GM12878 (cell line): Measurements from ENCODE around the gene DNAJC5. TPM values are rescaled to one million over a fixed set of nuclear protein-coding genes. Genes with fewer than 3 reads are reported as not detected.
A peak's percentile ranks its signal among the peaks of the same experiment; 100 is the strongest.

Experiments used
- ATAC-seq: fragments of 200-7000 bp; cut with Tn5 transposase; 3 replicates; pipeline ENCODE4 v1.9.1; 2020; ENCODE audit warnings: mild to moderate bottlenecking, moderate library complexity
- BruUV-seq: library from RNA; stranded (reverse); fragments of 400-500 nt; replicated peaks from 2 replicates; lab custom pipeline; 2021; lab: Mats Ljungman, UMichigan
- CTCF ChIA-PET: fragments of 300-600 bp; sonication (Branson Sonifier 250); formaldehyde crosslinking; extraction: SDS; loops from one replicate; lab custom pipeline; 2021; ENCODE audit warnings: inconsistent platforms; lab: Yijun Ruan, JAX
- POLR2A ChIA-PET: fragments of 350-600 bp; formaldehyde crosslinking; extraction: SDS; loops from one replicate; lab custom pipeline; 2021; ENCODE audit warnings: inconsistent platforms; lab: Charles Lee
- RAD21 ChIA-PET: fragments of 300-600 bp; sonication (Branson Sonifier 250); formaldehyde crosslinking; loops from one replicate; lab custom pipeline; 2023; ENCODE audit warnings: antibody characterized with exemption; ENCODE audit not compliant: unreplicated experiment; lab: Charles Lee
- SMC1A ChIA-PET: fragments of 300-600 bp; sonication (Branson Sonifier 250); formaldehyde crosslinking; loops from one replicate; lab custom pipeline; 2023; ENCODE audit not compliant: unreplicated experiment, uncharacterized antibody; lab: Charles Lee
- DNase-seq: peaks from one replicate; pipeline ENCODE4 v3.0.0-alpha.2; 2011; ENCODE audit warnings: low read depth, low spot score
- FAIRE-seq: peaks from 3 replicates; lab custom pipeline; 2011; peaks lifted over from hg19 to GRCh38; lab: Jason Lieb, UNC
- H2AFZ ChIP-seq: 2 replicates; pipeline ENCODE4 v1.6.0; 2011; ENCODE audit warnings: low read depth, low read length, control low read depth; ENCODE audit not compliant: control insufficient read depth
- H3K27ac ChIP-seq: 2 replicates; pipeline ENCODE4 v1.5.1; 2011; ENCODE audit warnings: control low read depth; ENCODE audit not compliant: control insufficient read depth, insufficient read depth
- H3K27me3 ChIP-seq, 2 experiments: replicated peaks in 1 of 2; 2 replicates each; pipeline versions ENCODE4 v1.6.0 to v1.6.1; 2011; ENCODE audit warnings: low read length in 1 of 2; ENCODE audit not compliant: control insufficient read depth in 2 of 2, insufficient read depth in 2 of 2
- H3K36me3 ChIP-seq, 2 experiments: 2 replicates each; pipeline ENCODE4 v1.5.1; 2011; ENCODE audit warnings: low read length in 1 of 2; ENCODE audit not compliant: control insufficient read depth in 2 of 2, insufficient read depth in 2 of 2
- H3K4me1 ChIP-seq: 2 replicates; pipeline ENCODE4 v1.6.1; 2011; ENCODE audit warnings: mild to moderate bottlenecking, low read length, moderate library complexity, mixed read lengths; ENCODE audit not compliant: control insufficient read depth, insufficient read depth
- H3K4me2 ChIP-seq: 2 replicates; pipeline ENCODE4 v1.6.0; 2011; ENCODE audit warnings: control low read depth; ENCODE audit not compliant: control insufficient read depth, insufficient read depth
- H3K4me3 ChIP-seq: fragments of 200-600 bp; sonication (generic); 2 replicates; pipeline ENCODE4 v1.5.1; 2016
- H3K79me2 ChIP-seq: 2 replicates; pipeline ENCODE4 v1.6.0; 2011; ENCODE audit warnings: low read length; ENCODE audit not compliant: control insufficient read depth, insufficient read depth
- H3K9ac ChIP-seq: 2 replicates; pipeline ENCODE4 v1.8.0; 2011; ENCODE audit warnings: low read length, control low read depth, mixed read lengths; ENCODE audit not compliant: control insufficient read depth, insufficient read depth
- H3K9me3 ChIP-seq: replicated peaks from 3 replicates; pipeline ENCODE4 v1.5.1; 2011; ENCODE audit warnings: mild to moderate bottlenecking, low read length; ENCODE audit not compliant: control insufficient read depth, insufficient read depth
- H4K20me1 ChIP-seq: 2 replicates; pipeline ENCODE4 v1.6.0; 2011; ENCODE audit not compliant: control insufficient read depth, insufficient read depth
- ATF7 ChIP-seq: fragments of 450-650 bp; IDR thresholded peaks from 2 replicates; pipeline ENCODE4 v1.6.1; 2016; ENCODE audit warnings: low read depth, mild to moderate bottlenecking
- BACH1 ChIP-seq: fragments of 450-650 bp; IDR thresholded peaks from 2 replicates; pipeline ENCODE4 v1.6.1; 2017; ENCODE audit warnings: mild to moderate bottlenecking, borderline replicate concordance
- BHLHE40 ChIP-seq, 2 experiments: fragments of 450-650 bp in 1 of 2; IDR thresholded peaks; 2 replicates each; pipeline ENCODE4 v1.6.1; 2011 to 2017; ENCODE audit warnings: low read depth in 2 of 2, borderline replicate concordance in 1 of 2, improper control_type of control experiment in 1 of 2, low read length in 1 of 2, mild to moderate bottlenecking in 1 of 2
- DPF2 ChIP-seq: fragments of 450-650 bp; IDR thresholded peaks from 2 replicates; pipeline ENCODE4 v1.6.1; 2017; ENCODE audit warnings: mild to moderate bottlenecking
- EGR1 ChIP-seq, 2 experiments: IDR thresholded peaks; 1 replicate in 1 of 2; 2 replicates in 1 of 2; pipeline ENCODE4 v1.6.1; 2011 to 2012; ENCODE audit warnings: low read depth in 2 of 2, low read length in 2 of 2, borderline replicate concordance in 1 of 2, mild to moderate bottlenecking in 1 of 2, moderate library complexity in 1 of 2
- GABPA ChIP-seq: IDR thresholded peaks from 2 replicates; pipeline ENCODE4 v1.6.1; 2014; ENCODE audit warnings: antibody characterized with exemption, low read depth, mild to moderate bottlenecking, inconsistent platforms
- IRF4 ChIP-seq: IDR thresholded peaks from 2 replicates; pipeline ENCODE4 v1.6.1; 2011; ENCODE audit warnings: low read depth, low read length
- SMC3 ChIP-seq: IDR thresholded peaks from 2 replicates; pipeline ENCODE4 v1.6.1; 2011; ENCODE audit warnings: low read length, improper control_type of control experiment, borderline replicate concordance
- SREBF2 ChIP-seq: IDR thresholded peaks from 2 replicates; pipeline ENCODE4 v1.6.1; 2012; ENCODE audit warnings: mild to moderate bottlenecking, low read length
- SUZ12 ChIP-seq: fragments of 200-600 bp; sonication (generic); IDR thresholded peaks from one replicate; pipeline ENCODE4 v1.6.1; 2018; ENCODE audit warnings: antibody characterized with exemption, mild to moderate bottlenecking; ENCODE audit not compliant: unreplicated experiment
- WGBS: methylation state at CpG from one replicate; pipeline ENCODE4 v1.1.6; 2016; ENCODE audit warnings: low lambda C conversion rate; ENCODE audit not compliant: insufficient replicate concordance, insufficient coverage; ENCODE audit errors: missing lambda C conversion rate; 5-methylcytosine and 5-hydroxymethylcytosine counted together
- in situ Hi-C: fragments of 300-500 bp; cut with MboI; formaldehyde crosslinking; loops from 9 replicates; pipeline ENCODE4 v1.14.3; 2018; ENCODE audit warnings: mixed read lengths
- intact Hi-C: fragments of 100-400 bp; cut with micrococcal nuclease; formaldehyde crosslinking; loops from one replicate; pipeline ENCODE4 v1.14.2; 2022; ENCODE audit not compliant: unreplicated experiment
- polyA plus RNA-seq, 11 experiments: library from polyadenylated mRNA; depleted of rRNA in 4 of 11; unstranded in 6 of 11; stranded (reverse) in 5 of 11; fragments of >200 nt; fragmentation: Nextera tagmentation in 4 of 11; fragmentation: Illumina TruSeq in 1 of 11; extraction: Ambion mirVana in 4 of 11; extraction: Trizol in 1 of 11; gene quantifications; 1 replicate in 1 of 11; 2 replicates in 10 of 11; pipeline versions ENCODE4 v1.2.1 to v1.2.3, GENCODE V29; 2011 to 2016; ENCODE audit warnings: inconsistent platforms in 2 of 11, missing spikeins in 2 of 11, low read depth in 1 of 11
- total RNA-seq, 4 experiments: library from RNA; depleted of rRNA in 3 of 4; stranded (reverse); fragments of >200 nt in 3 of 4; fragmentation: Illumina TruSeq in 1 of 4; extraction: Trizol in 1 of 4; gene quantifications; 2 replicates each; pipeline versions ENCODE4 v1.2.1 to v1.2.3, GENCODE V29; 2013 to 2021
- TF ChIP-seq, protein P1 (sequence below): fragments of 450-650 bp; IDR thresholded peaks from 2 replicates; pipeline ENCODE4 v1.6.1; 2017; ENCODE audit warnings: mild to moderate bottlenecking, low read depth, inconsistent platforms; ENCODE audit not compliant: poor library complexity, severe bottlenecking
- TF ChIP-seq, protein P2 (sequence below): fragments of 450-650 bp; IDR thresholded peaks from 2 replicates; pipeline ENCODE4 v1.6.1; 2016; ENCODE audit warnings: mild to moderate bottlenecking, moderate library complexity, borderline replicate concordance
- TF ChIP-seq, protein P3 (sequence below): IDR thresholded peaks from 2 replicates; pipeline ENCODE4 v1.6.1; 2011; ENCODE audit warnings: mild to moderate bottlenecking, low read depth, low read length, moderate library complexity; ENCODE audit not compliant: insufficient replicate concordance

Gene DNAJC5
- total and polyA plus RNA-seq, 10 of the 15 experiments (the other 5 are each of a cell fraction or from before 2014, with no cell fraction given) = 0.69 to 36.8 (median 17.0) TPM

DNA sequence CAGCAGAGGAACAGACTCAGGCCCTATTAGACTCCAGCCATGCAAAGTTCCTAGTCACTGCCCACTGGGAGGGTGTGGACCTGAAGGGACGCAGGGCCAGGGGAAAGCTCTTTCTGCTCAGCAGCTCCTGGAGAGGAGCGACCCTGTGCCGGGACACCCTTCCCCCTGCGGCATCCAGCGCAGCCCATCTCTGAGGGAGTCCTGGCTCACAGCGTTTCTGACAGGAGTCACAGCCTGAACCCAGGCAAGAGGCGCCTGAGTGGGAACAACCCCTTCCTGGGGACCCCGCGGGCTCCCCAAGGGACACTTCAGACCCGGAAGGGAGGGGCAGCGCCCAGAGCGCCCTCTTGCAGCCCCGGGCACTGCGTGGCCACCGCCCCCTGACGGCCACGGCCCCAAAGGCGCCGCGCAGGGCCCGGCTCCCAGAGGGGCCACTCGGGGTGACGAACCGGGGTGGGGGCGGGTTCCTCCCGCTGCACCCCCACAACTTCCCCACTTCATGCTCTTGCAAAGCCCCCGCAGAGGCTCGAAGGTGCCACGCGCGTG lies 60.4 kb downstream of the DNAJC5 start:
- peak overlapping the region; percentile 81 for H3K4me3 ChIP-seq
- peak overlapping the region; percentile 78 for H3K4me2 ChIP-seq
- under 1% methylated on average over 29 of the region's 31 CpGs for WGBS
- H3K79me2 ChIP-seq = peaks cover 38% of the 10 kb centered on the region
- BruUV-seq = TSS peak; percentile 30
- peaks cover 10% of the 10 kb centered on the region for H3K4me1 ChIP-seq
- intact Hi-C loops (loop anchor here (5.0 kb wide), 1 partner anchor 102 kb away; no protein-coding TSS in a partner anchor), in situ Hi-C loops (no loop called here)
- H4K20me1 ChIP-seq = peaks cover 3% of the 10 kb centered on the region; the same call in 1 of the 2 replicates
- peak; percentile 45 for ATAC-seq
- no peak overlapping the region; the same call in 1 of the 2 replicates for H2AFZ ChIP-seq
- no peak for DNase-seq
- H3K27ac ChIP-seq = peak overlapping the region; percentile 83
- POLR2A ChIA-PET = interaction anchor here (1.1 to 1.2 kb wide), 2 partner anchors 297 to 314 kb away, joined by 3 read pairs; partner anchors contain the start of gene RTEL1
- CTCF ChIA-PET = interaction anchor here (1.2 to 1.9 kb wide), 2 partner anchors 18 to 248 kb away, joined by 4 to 7 read pairs; partner anchors contain the start of genes ARFRP1 and ZGPAT
- FAIRE-seq = no peak
- no peaks in the 10 kb centered on the region; a peak in 2 of 4 replicates for H3K36me3 ChIP-seq
- RAD21 ChIA-PET = interaction anchor here (2.2 kb wide), 1 partner anchor 84 kb away, joined by 10 read pairs; no protein-coding TSS in a partner anchor
- SMC1A ChIA-PET = interaction anchor here (0.7 to 2.7 kb wide), 3 partner anchors 18 to 246 kb away, joined by 3 to 7 read pairs (median 3); no protein-coding TSS in a partner anchor
- peak overlapping the region; percentile 90 for H3K9ac ChIP-seq
- H3K9me3 ChIP-seq = no peaks in the 10 kb centered on the region
- H3K27me3 ChIP-seq = no peaks in the 10 kb centered on the region
- TF ChIP-seq, protein P1, sequence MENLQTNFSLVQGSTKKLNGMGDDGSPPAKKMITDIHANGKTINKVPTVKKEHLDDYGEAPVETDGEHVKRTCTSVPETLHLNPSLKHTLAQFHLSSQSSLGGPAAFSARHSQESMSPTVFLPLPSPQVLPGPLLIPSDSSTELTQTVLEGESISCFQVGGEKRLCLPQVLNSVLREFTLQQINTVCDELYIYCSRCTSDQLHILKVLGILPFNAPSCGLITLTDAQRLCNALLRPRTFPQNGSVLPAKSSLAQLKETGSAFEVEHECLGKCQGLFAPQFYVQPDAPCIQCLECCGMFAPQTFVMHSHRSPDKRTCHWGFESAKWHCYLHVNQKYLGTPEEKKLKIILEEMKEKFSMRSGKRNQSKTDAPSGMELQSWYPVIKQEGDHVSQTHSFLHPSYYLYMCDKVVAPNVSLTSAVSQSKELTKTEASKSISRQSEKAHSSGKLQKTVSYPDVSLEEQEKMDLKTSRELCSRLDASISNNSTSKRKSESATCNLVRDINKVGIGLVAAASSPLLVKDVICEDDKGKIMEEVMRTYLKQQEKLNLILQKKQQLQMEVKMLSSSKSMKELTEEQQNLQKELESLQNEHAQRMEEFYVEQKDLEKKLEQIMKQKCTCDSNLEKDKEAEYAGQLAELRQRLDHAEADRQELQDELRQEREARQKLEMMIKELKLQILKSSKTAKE = no peak
- TF ChIP-seq SUZ12 (no peak), SMC3 (peak; percentile 10; the same call in 1 of the 2 replicates), EGR1 (IDR thresholded peaks at IDR 0.05; ENCODE audit: borderline replicate concordance in 1 of 2, low read depth in 2 of 2, low read length in 2 of 2) (0 out of 3 replicates have a peak, but pooled peaks of 1 of the 2 experiments have one; percentile 24), SREBF2 (no peak), DPF2 (no peak), BACH1 (no peak), ATF7 (no peak), IRF4 (no peak), GABPA (no peak), BHLHE40 (IDR thresholded peaks at IDR 0.05; ENCODE audit: borderline replicate concordance in 1 of 2, low read depth in 2 of 2, low read length in 1 of 2) (no peak; a peak in 1 of 4 replicates)
- TF ChIP-seq, protein P2, sequence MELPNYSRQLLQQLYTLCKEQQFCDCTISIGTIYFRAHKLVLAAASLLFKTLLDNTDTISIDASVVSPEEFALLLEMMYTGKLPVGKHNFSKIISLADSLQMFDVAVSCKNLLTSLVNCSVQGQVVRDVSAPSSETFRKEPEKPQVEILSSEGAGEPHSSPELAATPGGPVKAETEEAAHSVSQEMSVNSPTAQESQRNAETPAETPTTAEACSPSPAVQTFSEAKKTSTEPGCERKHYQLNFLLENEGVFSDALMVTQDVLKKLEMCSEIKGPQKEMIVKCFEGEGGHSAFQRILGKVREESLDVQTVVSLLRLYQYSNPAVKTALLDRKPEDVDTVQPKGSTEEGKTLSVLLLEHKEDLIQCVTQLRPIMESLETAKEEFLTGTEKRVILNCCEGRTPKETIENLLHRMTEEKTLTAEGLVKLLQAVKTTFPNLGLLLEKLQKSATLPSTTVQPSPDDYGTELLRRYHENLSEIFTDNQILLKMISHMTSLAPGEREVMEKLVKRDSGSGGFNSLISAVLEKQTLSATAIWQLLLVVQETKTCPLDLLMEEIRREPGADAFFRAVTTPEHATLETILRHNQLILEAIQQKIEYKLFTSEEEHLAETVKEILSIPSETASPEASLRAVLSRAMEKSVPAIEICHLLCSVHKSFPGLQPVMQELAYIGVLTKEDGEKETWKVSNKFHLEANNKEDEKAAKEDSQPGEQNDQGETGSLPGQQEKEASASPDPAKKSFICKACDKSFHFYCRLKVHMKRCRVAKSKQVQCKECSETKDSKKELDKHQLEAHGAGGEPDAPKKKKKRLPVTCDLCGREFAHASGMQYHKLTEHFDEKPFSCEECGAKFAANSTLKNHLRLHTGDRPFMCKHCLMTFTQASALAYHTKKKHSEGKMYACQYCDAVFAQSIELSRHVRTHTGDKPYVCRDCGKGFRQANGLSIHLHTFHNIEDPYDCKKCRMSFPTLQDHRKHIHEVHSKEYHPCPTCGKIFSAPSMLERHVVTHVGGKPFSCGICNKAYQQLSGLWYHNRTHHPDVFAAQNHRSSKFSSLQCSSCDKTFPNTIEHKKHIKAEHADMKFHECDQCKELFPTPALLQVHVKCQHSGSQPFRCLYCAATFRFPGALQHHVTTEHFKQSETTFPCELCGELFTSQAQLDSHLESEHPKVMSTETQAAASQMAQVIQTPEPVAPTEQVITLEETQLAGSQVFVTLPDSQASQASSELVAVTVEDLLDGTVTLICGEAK = no peak
- TF ChIP-seq, protein P3, sequence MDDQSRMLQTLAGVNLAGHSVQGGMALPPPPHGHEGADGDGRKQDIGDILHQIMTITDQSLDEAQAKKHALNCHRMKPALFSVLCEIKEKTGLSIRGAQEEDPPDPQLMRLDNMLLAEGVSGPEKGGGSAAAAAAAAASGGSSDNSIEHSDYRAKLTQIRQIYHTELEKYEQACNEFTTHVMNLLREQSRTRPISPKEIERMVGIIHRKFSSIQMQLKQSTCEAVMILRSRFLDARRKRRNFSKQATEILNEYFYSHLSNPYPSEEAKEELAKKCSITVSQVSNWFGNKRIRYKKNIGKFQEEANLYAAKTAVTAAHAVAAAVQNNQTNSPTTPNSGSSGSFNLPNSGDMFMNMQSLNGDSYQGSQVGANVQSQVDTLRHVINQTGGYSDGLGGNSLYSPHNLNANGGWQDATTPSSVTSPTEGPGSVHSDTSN = no peak
